Ishikawa (cell line): ENCODE data around the gene ING5.

ENCODE experiments used
- CEBPB ChIP-seq: IDR thresholded peaks from 2 replicates; pipeline ENCODE4 v1.6.1; 2012
- CREB1 ChIP-seq: IDR thresholded peaks from 2 replicates; pipeline ENCODE4 v1.6.1; 2012; ENCODE audit warnings: low read depth
- EP300 ChIP-seq: IDR thresholded peaks from 2 replicates; pipeline ENCODE4 v1.6.1; 2012; ENCODE audit warnings: borderline replicate concordance
- FOXM1 ChIP-seq: IDR thresholded peaks from 2 replicates; pipeline ENCODE4 v1.6.1; 2012; ENCODE audit warnings: low read depth, borderline replicate concordance
- MAX ChIP-seq: IDR thresholded peaks from 2 replicates; pipeline ENCODE4 v1.6.1; 2012
- NFIC ChIP-seq: IDR thresholded peaks from 2 replicates; pipeline ENCODE4 v1.6.1; 2012
- RAD21 ChIP-seq: IDR thresholded peaks from 2 replicates; pipeline ENCODE4 v1.6.1; 2012; ENCODE audit warnings: low read depth
- TCF12 ChIP-seq: IDR thresholded peaks from 2 replicates; pipeline ENCODE4 v1.6.1; 2012; ENCODE audit warnings: low read depth
- TEAD4 ChIP-seq: IDR thresholded peaks from 2 replicates; pipeline ENCODE4 v1.6.1; 2012
- YY1 ChIP-seq: IDR thresholded peaks from 2 replicates; pipeline ENCODE4 v1.6.1; 2012; ENCODE audit warnings: low read depth
- ZBTB7A ChIP-seq: IDR thresholded peaks from 2 replicates; pipeline ENCODE4 v1.6.1; 2012; ENCODE audit warnings: low read depth
- TF ChIP-seq, protein P1 (sequence below): IDR thresholded peaks from 2 replicates; pipeline ENCODE4 v1.6.1; 2012; ENCODE audit warnings: low read depth, mild to moderate bottlenecking

DNA sequence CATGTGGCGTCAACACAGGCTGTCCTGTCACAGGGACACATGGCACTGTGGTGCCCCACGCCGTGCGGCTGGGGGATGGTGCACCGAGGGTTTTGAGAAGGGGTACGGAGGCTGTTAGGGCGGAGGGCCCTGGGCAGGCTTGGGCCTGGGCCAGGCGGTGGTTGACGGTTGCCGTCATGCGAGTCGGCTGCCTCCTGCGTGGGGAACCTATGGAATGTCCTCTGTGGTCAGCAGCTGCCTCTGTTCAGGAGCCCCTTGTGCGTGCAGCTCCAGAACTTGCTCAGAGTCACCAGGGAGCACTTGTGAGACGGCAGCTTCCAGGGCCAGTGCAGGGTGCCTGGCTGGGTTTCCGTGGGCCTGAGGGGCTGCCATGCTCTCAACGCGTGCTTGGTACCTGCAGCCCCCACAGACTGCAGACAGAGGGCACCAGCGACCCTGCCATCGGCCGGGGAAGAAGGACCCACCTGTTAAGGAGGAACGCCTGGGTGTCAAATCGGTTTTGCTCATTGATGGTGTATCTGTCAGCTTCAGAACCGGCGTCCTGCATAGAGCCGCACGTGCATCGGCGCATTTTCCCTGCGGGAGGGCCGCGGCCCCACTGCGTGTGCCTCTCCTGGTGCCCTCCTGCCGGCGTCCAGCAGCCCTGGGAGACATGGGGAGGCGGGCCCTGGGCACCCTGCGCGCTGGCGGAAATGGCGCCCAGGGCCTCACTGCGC is 22.6 kb downstream of the ING5 start:
- TF ChIP-seq MAX (no peak), CEBPB (no peak), NFIC (no peak), TEAD4 (no peak), CREB1 (no peak), FOXM1 (no peak), EP300 (no peak), ZBTB7A (no peak), RAD21 (peak; percentile 33; the same call in 1 of the 2 replicates), TCF12 (no peak), YY1 (no peak)
- TF ChIP-seq, protein P1, sequence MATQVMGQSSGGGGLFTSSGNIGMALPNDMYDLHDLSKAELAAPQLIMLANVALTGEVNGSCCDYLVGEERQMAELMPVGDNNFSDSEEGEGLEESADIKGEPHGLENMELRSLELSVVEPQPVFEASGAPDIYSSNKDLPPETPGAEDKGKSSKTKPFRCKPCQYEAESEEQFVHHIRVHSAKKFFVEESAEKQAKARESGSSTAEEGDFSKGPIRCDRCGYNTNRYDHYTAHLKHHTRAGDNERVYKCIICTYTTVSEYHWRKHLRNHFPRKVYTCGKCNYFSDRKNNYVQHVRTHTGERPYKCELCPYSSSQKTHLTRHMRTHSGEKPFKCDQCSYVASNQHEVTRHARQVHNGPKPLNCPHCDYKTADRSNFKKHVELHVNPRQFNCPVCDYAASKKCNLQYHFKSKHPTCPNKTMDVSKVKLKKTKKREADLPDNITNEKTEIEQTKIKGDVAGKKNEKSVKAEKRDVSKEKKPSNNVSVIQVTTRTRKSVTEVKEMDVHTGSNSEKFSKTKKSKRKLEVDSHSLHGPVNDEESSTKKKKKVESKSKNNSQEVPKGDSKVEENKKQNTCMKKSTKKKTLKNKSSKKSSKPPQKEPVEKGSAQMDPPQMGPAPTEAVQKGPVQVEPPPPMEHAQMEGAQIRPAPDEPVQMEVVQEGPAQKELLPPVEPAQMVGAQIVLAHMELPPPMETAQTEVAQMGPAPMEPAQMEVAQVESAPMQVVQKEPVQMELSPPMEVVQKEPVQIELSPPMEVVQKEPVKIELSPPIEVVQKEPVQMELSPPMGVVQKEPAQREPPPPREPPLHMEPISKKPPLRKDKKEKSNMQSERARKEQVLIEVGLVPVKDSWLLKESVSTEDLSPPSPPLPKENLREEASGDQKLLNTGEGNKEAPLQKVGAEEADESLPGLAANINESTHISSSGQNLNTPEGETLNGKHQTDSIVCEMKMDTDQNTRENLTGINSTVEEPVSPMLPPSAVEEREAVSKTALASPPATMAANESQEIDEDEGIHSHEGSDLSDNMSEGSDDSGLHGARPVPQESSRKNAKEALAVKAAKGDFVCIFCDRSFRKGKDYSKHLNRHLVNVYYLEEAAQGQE = no peak
